ENCODE measurements around the gene MEIS1. TPM values are rescaled to one million over a fixed set of nuclear protein-coding genes. Genes with fewer than 3 reads are reported as not detected.

MEIS1 gene
- total RNA-seq, 2 donors from 2014 or later: 15.4 to 23.7 TPM

DNA sequence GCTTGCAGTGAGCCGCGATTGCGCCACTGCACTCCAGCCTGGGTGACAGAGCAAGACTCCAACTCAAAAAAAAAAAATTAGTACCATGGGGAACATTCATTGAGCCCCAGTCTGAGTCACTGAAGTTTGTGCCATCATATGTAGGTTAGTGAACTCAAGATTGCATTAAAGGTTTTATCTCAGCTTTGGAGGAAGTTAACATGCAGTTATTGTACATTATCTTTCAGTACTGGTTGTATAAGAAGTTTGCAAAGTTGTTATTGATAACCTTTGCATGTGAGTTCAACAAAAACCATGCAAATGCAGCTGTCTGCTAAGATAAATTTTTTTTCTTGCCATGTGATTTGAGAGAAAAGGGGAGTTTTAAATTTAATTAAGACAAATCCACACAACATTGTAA, 95.7 kb downstream of the MEIS1 start:
- intact Hi-C loops (cut with DNase I): no loop called here
- H3K36me3 ChIP-seq: no peaks in the 10 kb centered on the region
- 92% methylated on average over 3 of the region's 3 CpGs for WGBS
- no peak overlapping the region for H3K27ac ChIP-seq
- H3K9me3 ChIP-seq: no peaks in the 10 kb centered on the region
- H3K4me3 ChIP-seq: no peak overlapping the region
- DNase-seq (ENCODE audit: low spot score): no peak
- no peaks in the 10 kb centered on the region for H3K27me3 ChIP-seq (replicated peaks; ENCODE audit: insufficient read depth)
- no peaks in the 10 kb centered on the region for H3K4me1 ChIP-seq (replicated peaks)
- TF ChIP-seq POLR2A (IDR thresholded peaks at IDR 0.05) (no peak), POLR2AphosphoS5 (IDR thresholded peaks at IDR 0.05) (no peak)
- TF ChIP-seq, protein P1, sequence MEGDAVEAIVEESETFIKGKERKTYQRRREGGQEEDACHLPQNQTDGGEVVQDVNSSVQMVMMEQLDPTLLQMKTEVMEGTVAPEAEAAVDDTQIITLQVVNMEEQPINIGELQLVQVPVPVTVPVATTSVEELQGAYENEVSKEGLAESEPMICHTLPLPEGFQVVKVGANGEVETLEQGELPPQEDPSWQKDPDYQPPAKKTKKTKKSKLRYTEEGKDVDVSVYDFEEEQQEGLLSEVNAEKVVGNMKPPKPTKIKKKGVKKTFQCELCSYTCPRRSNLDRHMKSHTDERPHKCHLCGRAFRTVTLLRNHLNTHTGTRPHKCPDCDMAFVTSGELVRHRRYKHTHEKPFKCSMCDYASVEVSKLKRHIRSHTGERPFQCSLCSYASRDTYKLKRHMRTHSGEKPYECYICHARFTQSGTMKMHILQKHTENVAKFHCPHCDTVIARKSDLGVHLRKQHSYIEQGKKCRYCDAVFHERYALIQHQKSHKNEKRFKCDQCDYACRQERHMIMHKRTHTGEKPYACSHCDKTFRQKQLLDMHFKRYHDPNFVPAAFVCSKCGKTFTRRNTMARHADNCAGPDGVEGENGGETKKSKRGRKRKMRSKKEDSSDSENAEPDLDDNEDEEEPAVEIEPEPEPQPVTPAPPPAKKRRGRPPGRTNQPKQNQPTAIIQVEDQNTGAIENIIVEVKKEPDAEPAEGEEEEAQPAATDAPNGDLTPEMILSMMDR (IDR thresholded peaks at IDR 0.05): no peak

DNA sequence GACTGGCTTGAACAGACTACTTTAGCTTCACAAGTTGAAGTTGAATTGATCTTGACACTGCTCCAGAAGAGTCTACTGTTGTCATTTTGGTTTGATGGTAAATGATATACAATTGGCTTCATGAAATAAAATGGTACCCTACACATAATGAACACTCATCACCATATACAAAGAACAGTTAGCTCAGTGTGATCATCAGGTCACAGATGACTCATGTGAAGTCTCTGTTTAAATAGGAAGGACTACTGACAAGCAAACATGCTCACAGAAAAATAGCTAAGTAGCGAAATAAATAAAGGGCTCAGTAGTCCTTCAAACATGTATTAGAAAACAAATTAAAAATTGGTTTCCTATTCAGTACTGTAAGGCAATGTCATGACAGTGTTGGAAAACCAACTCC, 96.2 kb downstream of the MEIS1 start:
- Histone ChIP-seq H3K36me3 (no peaks in the 10 kb centered on the region), H3K27me3 (replicated peaks; ENCODE audit: insufficient read depth) (no peaks in the 10 kb centered on the region), H3K27ac (no peak overlapping the region), H3K4me3 (no peak overlapping the region), H3K9me3 (no peaks in the 10 kb centered on the region), H3K4me1 (replicated peaks) (no peaks in the 10 kb centered on the region)
- intact Hi-C loops (cut with DNase I): no loop called here
- 93% methylated on average over 1 of the region's 1 CpG for WGBS
- TF ChIP-seq, protein P1 (IDR thresholded peaks at IDR 0.05): no peak
- TF ChIP-seq POLR2AphosphoS5 (IDR thresholded peaks at IDR 0.05) (no peak), POLR2A (IDR thresholded peaks at IDR 0.05) (no peak)
- no peak for DNase-seq (ENCODE audit: low spot score)

DNA sequence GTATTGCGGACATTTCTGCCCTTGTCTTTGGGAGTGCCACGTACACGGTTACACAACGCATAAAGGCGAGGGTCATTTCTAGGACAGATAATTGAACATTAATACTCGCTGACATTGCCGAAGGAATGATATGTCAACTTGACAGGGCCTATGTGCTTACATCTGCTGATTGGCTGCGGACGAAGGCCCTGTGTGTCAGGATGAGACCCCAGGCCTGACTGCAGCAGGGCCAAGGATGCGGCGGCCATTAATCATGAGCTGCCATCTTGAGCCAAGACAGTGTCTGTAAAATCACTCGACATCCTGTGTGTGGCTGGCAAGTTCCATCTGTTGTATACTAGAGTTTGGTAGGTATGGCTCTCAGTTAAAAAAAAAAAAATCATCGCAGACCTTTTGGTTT, 96.6 kb downstream of the MEIS1 start:
- no peaks in the 10 kb centered on the region for H3K4me1 ChIP-seq (replicated peaks)
- no peak overlapping the region for H3K27ac ChIP-seq
- H3K36me3 ChIP-seq: no peaks in the 10 kb centered on the region
- no peak for DNase-seq (ENCODE audit: low spot score)
- H3K9me3 ChIP-seq: no peaks in the 10 kb centered on the region
- 92% methylated on average over 13 of the region's 13 CpGs for WGBS
- intact Hi-C loops (cut with DNase I): no loop called here
- no peak for TF ChIP-seq POLR2A (IDR thresholded peaks at IDR 0.05)
- H3K27me3 ChIP-seq (replicated peaks; ENCODE audit: insufficient read depth): no peaks in the 10 kb centered on the region
- H3K4me3 ChIP-seq: no peak overlapping the region

DNA sequence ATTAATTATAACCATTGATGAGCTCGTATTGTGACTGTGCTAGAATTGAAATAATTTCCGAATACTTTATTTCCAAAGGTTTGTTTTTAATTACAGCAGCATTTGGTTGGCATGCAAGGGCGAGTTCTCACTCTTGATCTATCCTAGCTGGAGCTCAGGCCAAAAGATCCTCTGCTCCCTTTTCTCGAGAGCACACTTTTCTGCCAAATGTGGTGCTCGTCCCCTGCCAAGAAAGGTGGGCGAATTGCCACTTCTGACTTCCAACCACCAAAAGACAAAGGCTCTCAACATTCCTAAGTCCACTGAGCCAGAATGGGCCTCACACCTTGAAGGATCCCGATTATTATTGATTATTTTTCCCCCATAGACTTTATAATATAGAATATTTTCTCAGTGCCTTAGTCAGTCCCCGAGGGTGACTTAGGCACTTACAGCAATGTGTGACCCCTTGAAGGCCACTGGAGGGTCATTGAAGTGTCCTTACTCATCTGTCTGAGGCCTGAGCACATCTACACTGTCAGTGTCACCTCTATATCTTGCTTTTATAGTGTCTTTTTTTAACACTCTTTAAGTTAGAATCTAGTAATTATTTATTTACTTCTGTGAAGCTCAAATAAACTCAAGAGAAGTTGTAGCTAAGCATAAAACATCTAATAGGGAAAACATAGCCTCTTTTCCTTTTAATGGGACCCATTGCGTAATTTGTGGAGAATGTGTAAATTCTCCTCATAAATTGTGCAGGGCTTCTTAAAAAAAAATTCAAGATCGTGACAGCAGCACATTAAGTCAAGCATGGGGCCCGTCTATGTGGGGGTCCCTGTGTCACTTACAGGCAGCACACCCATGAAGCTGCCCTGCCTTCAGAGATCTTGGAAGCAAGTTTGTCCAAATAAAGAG, 98.3 kb downstream of the MEIS1 start:
- no peaks in the 10 kb centered on the region for H3K4me1 ChIP-seq (replicated peaks)
- H3K27me3 ChIP-seq (replicated peaks; ENCODE audit: insufficient read depth): no peaks in the 10 kb centered on the region
- H3K9me3 ChIP-seq: no peaks in the 10 kb centered on the region
- DNase-seq (ENCODE audit: low spot score): no peak
- no peak overlapping the region for H3K27ac ChIP-seq
- H3K36me3 ChIP-seq: no peaks in the 10 kb centered on the region
- intact Hi-C loops (cut with DNase I): no loop called here
- WGBS: 42% methylated on average over 11 of the region's 11 CpGs
- TF ChIP-seq POLR2A (IDR thresholded peaks at IDR 0.05) (no peak), POLR2AphosphoS5 (IDR thresholded peaks at IDR 0.05) (no peak)
- TF ChIP-seq, protein P1 (IDR thresholded peaks at IDR 0.05): no peak
- no peak overlapping the region for H3K4me3 ChIP-seq

DNA sequence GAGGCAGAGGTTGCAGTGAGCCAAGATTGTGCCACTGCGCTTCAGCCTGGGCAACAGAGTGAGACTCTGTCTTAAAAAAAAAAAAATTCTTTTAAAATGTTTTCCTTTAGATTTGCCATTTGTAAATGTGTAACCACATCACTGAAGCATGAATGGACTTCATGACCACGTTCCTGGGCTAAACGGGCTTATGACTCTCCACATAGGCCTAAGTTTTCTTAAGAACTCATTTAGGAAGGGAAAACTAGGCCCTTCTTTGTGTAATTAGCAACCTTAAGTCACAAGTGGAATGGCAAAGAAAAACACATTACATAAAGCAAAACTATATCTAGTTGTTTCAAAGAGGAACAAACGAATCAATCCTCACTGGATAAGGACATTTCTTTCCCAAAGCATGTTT, 99.5 kb downstream of the MEIS1 start:
- TF ChIP-seq POLR2AphosphoS5 (IDR thresholded peaks at IDR 0.05): no peak

More for the DNA sequence above, 99.5 kb downstream of the MEIS1 start:
- Histone ChIP-seq H3K27me3 (replicated peaks; ENCODE audit: insufficient read depth) (no peaks in the 10 kb centered on the region), H3K4me1 (replicated peaks) (no peaks in the 10 kb centered on the region), H3K36me3 (no peaks in the 10 kb centered on the region), H3K9me3 (no peaks in the 10 kb centered on the region), H3K27ac (no peak overlapping the region), H3K4me3 (no peak overlapping the region)
- no peak for DNase-seq (ENCODE audit: low spot score)
- intact Hi-C loops (cut with DNase I): no loop called here
- 86% methylated on average over 4 of the region's 4 CpGs for WGBS
